ENCODE results near the gene NTM.

The NTM gene

DNA sequence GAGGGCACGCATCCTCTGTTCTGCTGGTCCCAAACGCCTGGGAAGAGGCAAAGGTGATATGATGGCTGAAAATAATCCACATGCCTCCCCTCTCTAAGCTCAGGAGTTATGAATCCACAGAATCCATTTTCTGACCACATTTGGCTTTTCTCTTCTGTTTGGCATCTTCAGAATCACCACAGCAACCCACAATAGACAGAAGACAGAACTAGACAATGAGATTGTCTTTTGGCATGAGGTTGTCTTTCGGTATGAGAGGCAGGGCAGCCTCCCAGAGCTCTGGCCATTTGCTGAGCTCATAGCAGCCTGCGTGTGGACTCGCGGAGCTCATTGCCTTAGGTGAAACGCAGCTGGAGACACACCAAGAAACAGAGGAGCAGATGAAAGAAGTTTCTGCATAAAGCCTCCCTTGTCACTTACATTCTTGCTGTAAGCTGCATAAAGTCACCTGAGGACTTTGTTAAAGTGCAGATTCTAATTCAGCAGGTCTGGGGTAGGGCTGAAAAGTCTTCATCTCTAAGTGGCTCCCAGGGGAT is 868.0 kb downstream of the NTM start:
- H3K4me2 ChIP-seq (ENCODE audit: low read length): no peak overlapping the region
- no peaks in the 10 kb centered on the region for H3K36me3 ChIP-seq (ENCODE audit: control insufficient read depth, low read length)
- H3F3A ChIP-seq (ENCODE audit: control insufficient read depth, insufficient read depth): no peaks in the 10 kb centered on the region
- no peaks in the 10 kb centered on the region for H3K9me3 ChIP-seq (ENCODE audit: control insufficient read depth, insufficient read depth, low read length)
- no peaks in the 10 kb centered on the region for H4K20me1 ChIP-seq (ENCODE audit: control insufficient read depth, insufficient read depth, low read depth, low read length)
- H3K4me3 ChIP-seq (ENCODE audit: low read length): no peak overlapping the region
- H3K79me2 ChIP-seq (ENCODE audit: control insufficient read depth, low read length): no peaks in the 10 kb centered on the region
- H3K27me3 ChIP-seq (ENCODE audit: control insufficient read depth, low read length): no peaks in the 10 kb centered on the region
- no peaks in the 10 kb centered on the region for H3K9me2 ChIP-seq (replicated peaks; ENCODE audit: control insufficient read depth, low read length)
- TF ChIP-seq EZH2phosphoT487 (IDR thresholded peaks at IDR 0.05; ENCODE audit: borderline replicate concordance, low read length): no peak
- TF ChIP-seq, protein P1, sequence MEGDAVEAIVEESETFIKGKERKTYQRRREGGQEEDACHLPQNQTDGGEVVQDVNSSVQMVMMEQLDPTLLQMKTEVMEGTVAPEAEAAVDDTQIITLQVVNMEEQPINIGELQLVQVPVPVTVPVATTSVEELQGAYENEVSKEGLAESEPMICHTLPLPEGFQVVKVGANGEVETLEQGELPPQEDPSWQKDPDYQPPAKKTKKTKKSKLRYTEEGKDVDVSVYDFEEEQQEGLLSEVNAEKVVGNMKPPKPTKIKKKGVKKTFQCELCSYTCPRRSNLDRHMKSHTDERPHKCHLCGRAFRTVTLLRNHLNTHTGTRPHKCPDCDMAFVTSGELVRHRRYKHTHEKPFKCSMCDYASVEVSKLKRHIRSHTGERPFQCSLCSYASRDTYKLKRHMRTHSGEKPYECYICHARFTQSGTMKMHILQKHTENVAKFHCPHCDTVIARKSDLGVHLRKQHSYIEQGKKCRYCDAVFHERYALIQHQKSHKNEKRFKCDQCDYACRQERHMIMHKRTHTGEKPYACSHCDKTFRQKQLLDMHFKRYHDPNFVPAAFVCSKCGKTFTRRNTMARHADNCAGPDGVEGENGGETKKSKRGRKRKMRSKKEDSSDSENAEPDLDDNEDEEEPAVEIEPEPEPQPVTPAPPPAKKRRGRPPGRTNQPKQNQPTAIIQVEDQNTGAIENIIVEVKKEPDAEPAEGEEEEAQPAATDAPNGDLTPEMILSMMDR (IDR thresholded peaks at IDR 0.05; ENCODE audit: low read depth, low read length, poor library complexity, severe bottlenecking): no peak
- H3K4me1 ChIP-seq (ENCODE audit: control insufficient read depth, low read length): no peaks in the 10 kb centered on the region
- no peak overlapping the region for H3K27ac ChIP-seq (ENCODE audit: low read depth, low read length)

DNA sequence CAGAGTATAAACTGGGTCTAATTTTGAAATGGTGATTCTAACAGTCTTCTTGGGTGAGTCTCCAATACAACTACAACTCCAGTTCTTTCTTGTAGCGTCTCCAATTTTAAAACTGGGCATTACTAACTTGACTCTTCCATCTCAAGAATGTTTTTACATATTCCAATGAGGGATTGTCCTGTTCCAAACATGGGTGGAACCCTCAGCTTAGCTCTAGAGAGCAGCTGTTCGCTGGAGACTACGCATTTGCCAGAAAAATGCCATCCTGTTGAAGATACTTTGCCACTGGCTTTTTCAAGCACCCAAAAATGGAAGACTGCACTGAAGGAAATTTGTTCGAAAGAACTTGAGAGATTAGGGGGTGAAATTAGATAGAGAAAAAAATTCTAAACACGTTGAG is 870.0 kb downstream of the NTM start:
- Histone ChIP-seq H4K20me1 (ENCODE audit: control insufficient read depth, insufficient read depth, low read depth, low read length) (no peaks in the 10 kb centered on the region), H3K79me2 (ENCODE audit: control insufficient read depth, low read length) (no peaks in the 10 kb centered on the region), H3K27ac (ENCODE audit: low read depth, low read length) (no peak overlapping the region), H3K9me2 (replicated peaks; ENCODE audit: control insufficient read depth, low read length) (no peaks in the 10 kb centered on the region), H3F3A (ENCODE audit: control insufficient read depth, insufficient read depth) (no peaks in the 10 kb centered on the region), H3K4me1 (ENCODE audit: control insufficient read depth, low read length) (no peaks in the 10 kb centered on the region), H3K9me3 (ENCODE audit: control insufficient read depth, insufficient read depth, low read length) (no peaks in the 10 kb centered on the region), H3K4me3 (ENCODE audit: low read length) (no peak overlapping the region), H3K27me3 (ENCODE audit: control insufficient read depth, low read length) (no peaks in the 10 kb centered on the region), H3K4me2 (ENCODE audit: low read length) (no peak overlapping the region), H3K36me3 (ENCODE audit: control insufficient read depth, low read length) (no peaks in the 10 kb centered on the region)
- TF ChIP-seq EZH2phosphoT487 (IDR thresholded peaks at IDR 0.05; ENCODE audit: borderline replicate concordance, low read length): no peak
- TF ChIP-seq, protein P1 (IDR thresholded peaks at IDR 0.05; ENCODE audit: low read depth, low read length, poor library complexity, severe bottlenecking): no peak

DNA sequence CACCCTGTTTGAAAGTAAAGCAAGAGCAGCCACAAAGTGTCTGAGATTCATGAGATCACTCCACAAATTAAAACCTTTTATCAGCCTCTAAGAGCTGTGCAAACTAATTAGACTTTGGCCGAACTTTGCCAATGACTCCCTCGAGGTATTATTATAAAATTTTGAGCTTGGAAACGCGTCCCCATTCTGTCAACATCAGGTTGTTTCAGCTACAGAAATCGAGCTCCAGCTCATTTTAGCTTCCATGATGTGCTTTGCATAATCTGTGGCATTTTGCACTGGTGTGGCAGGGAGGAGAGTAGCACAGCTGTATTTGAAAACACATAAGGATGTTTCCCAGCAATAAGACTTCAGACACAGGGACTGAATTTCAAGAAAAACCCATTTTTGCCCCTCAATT is 872.2 kb downstream of the NTM start:
- no peaks in the 10 kb centered on the region for H3K36me3 ChIP-seq (ENCODE audit: control insufficient read depth, low read length)
- no peak overlapping the region for H3K4me3 ChIP-seq (ENCODE audit: low read length)
- TF ChIP-seq EZH2phosphoT487 (IDR thresholded peaks at IDR 0.05; ENCODE audit: borderline replicate concordance, low read length): no peak
- TF ChIP-seq, protein P1 (IDR thresholded peaks at IDR 0.05; ENCODE audit: low read depth, low read length, poor library complexity, severe bottlenecking): no peak
- no peak overlapping the region for H3K27ac ChIP-seq (ENCODE audit: low read depth, low read length)
- H3K27me3 ChIP-seq (ENCODE audit: control insufficient read depth, low read length): no peaks in the 10 kb centered on the region
- no peak overlapping the region for H3K4me2 ChIP-seq (ENCODE audit: low read length)
- H3F3A ChIP-seq (ENCODE audit: control insufficient read depth, insufficient read depth): no peaks in the 10 kb centered on the region
- H3K9me2 ChIP-seq (replicated peaks; ENCODE audit: control insufficient read depth, low read length): no peaks in the 10 kb centered on the region
- H3K4me1 ChIP-seq (ENCODE audit: control insufficient read depth, low read length): no peaks in the 10 kb centered on the region
- H4K20me1 ChIP-seq (ENCODE audit: control insufficient read depth, insufficient read depth, low read depth, low read length): no peaks in the 10 kb centered on the region
- H3K9me3 ChIP-seq (ENCODE audit: control insufficient read depth, insufficient read depth, low read length): no peaks in the 10 kb centered on the region
- H3K79me2 ChIP-seq (ENCODE audit: control insufficient read depth, low read length): no peaks in the 10 kb centered on the region
